WTC11 (cell line): ENCODE data around the gene CAMK1G. TPM values are rescaled to one million over a fixed set of nuclear protein-coding genes. Genes with fewer than 3 reads are reported as not detected.

Experiments used
- ATAC-seq: fragments of 200-7000 bp; cut with Tn5 transposase; 2 replicates; pipeline ENCODE4 v1.10.0; 2021; ENCODE audit warnings: mild to moderate bottlenecking, moderate library complexity
- CTCF ChIA-PET: fragments of 300-600 bp; sonication (Branson Sonifier 250); formaldehyde crosslinking; loops from one replicate; lab custom pipeline; 2021; ENCODE audit warnings: antibody characterized with exemption; lab: Charles Lee
- POLR2A ChIA-PET: fragments of 350-600 bp; sonication (Branson Sonifier 250); formaldehyde crosslinking; loops from one replicate; lab custom pipeline; 2021; ENCODE audit warnings: antibody characterized with exemption; lab: Charles Lee
- DNase-seq: peaks from one replicate; pipeline ENCODE4 v3.0.0; 2021; ENCODE audit warnings: low spot score
- H3K27ac Mint-ChIP-seq: 2 replicates; pipeline ENCODE4 v1.8.0; 2021; ENCODE audit warnings: mixed read lengths
- H3K27me3 Mint-ChIP-seq: 2 replicates; pipeline ENCODE4 v1.8.0; 2021; ENCODE audit warnings: low read depth, mild to moderate bottlenecking, moderate library complexity, mixed read lengths
- H3K36me3 Mint-ChIP-seq: 2 replicates; pipeline ENCODE4 v1.8.0; 2021; ENCODE audit warnings: mixed read lengths
- H3K4me1 Mint-ChIP-seq: 2 replicates; pipeline ENCODE4 v1.8.0; 2022; ENCODE audit warnings: mixed read lengths
- H3K4me3 Mint-ChIP-seq: 2 replicates; pipeline ENCODE4 v1.8.0; 2021; ENCODE audit warnings: mild to moderate bottlenecking, moderate library complexity, mixed read lengths
- H3K9me3 Mint-ChIP-seq: 2 replicates; pipeline ENCODE4 v1.8.0; 2021; ENCODE audit warnings: mixed read lengths
- ATF1 ChIP-seq: sonication (generic); formaldehyde crosslinking; IDR thresholded peaks from 2 replicates; pipeline ENCODE4 v1.8.1; 2023; ENCODE audit warnings: mild to moderate bottlenecking, moderate library complexity, missing genetic modification reagents
- ATF3 ChIP-seq: sonication (generic); formaldehyde crosslinking; conservative IDR thresholded peaks from 2 replicates; pipeline ENCODE4 v1.8.1; 2022; ENCODE audit warnings: mild to moderate bottlenecking, missing genetic modification reagents
- CBFB ChIP-seq: sonication (generic); formaldehyde crosslinking; IDR thresholded peaks from 2 replicates; pipeline ENCODE4 v1.8.1; 2022; ENCODE audit warnings: mild to moderate bottlenecking, low read depth, missing genetic modification reagents
- CDX4 ChIP-seq: fragments of 250-450 bp; sonication (Bioruptor Pico); IDR thresholded peaks from 2 replicates; pipeline ENCODE4 v1.9.0; 2021; ENCODE audit warnings: moderate library complexity, mild to moderate bottlenecking, inconsistent platforms, borderline replicate concordance
- CTCF ChIP-seq: fragments of 200-600 bp; IDR thresholded peaks from 2 replicates; pipeline ENCODE4 v1.8.0; 2022; ENCODE audit warnings: antibody characterized with exemption
- FOXP4 ChIP-seq: sonication (generic); formaldehyde crosslinking; IDR thresholded peaks from 2 replicates; pipeline ENCODE4 v1.8.0; 2022; ENCODE audit warnings: mild to moderate bottlenecking, missing genetic modification reagents
- GRHL2 ChIP-seq: fragments of 250-450 bp; sonication (Bioruptor Pico); IDR thresholded peaks from 2 replicates; pipeline ENCODE4 v1.8.0; 2022; ENCODE audit warnings: mild to moderate bottlenecking, moderate library complexity; ENCODE audit not compliant: insufficient replicate concordance, severe bottlenecking
- HMGA2 ChIP-seq: fragments of 250-450 bp; sonication (Bioruptor Pico); IDR thresholded peaks from 2 replicates; pipeline ENCODE4 v1.4.0; 2021; ENCODE audit warnings: mild to moderate bottlenecking, moderate library complexity
- JAZF1 ChIP-seq: fragments of 250-450 bp; sonication (Bioruptor Pico); IDR thresholded peaks from 2 replicates; pipeline ENCODE4 v1.9.0; 2021; ENCODE audit warnings: moderate library complexity, mild to moderate bottlenecking, inconsistent platforms
- KAT7 ChIP-seq: sonication (generic); formaldehyde crosslinking; IDR thresholded peaks from 2 replicates; pipeline ENCODE4 v1.8.1; 2023; ENCODE audit warnings: missing genetic modification reagents, mild to moderate bottlenecking, borderline replicate concordance
- MAX ChIP-seq: sonication (generic); formaldehyde crosslinking; IDR thresholded peaks from 2 replicates; pipeline ENCODE4 v1.8.0; 2022; ENCODE audit warnings: mild to moderate bottlenecking, missing genetic modification reagents
- MXD4 ChIP-seq: fragments of 250-450 bp; sonication (Bioruptor Pico); IDR thresholded peaks from 2 replicates; pipeline ENCODE4 v1.8.0; 2021; ENCODE audit warnings: mild to moderate bottlenecking, moderate library complexity, borderline replicate concordance
- NFATC4 ChIP-seq: fragments of 250-450 bp; sonication (Bioruptor Pico); IDR thresholded peaks from 2 replicates; pipeline ENCODE4 v1.9.0; 2021; ENCODE audit warnings: mild to moderate bottlenecking
- NR1H2 ChIP-seq: sonication (generic); formaldehyde crosslinking; IDR thresholded peaks from 2 replicates; pipeline ENCODE4 v1.9.0; 2021; ENCODE audit warnings: mild to moderate bottlenecking, moderate library complexity, missing genetic modification reagents
- OVOL2 ChIP-seq: fragments of 250-450 bp; sonication (Bioruptor Pico); IDR thresholded peaks from 2 replicates; pipeline ENCODE4 v1.9.0; 2021; ENCODE audit warnings: mild to moderate bottlenecking, borderline replicate concordance
- RELA ChIP-seq: sonication (generic); formaldehyde crosslinking; IDR thresholded peaks from 2 replicates; pipeline ENCODE4 v1.8.1; 2022; ENCODE audit warnings: missing genetic modification reagents, mild to moderate bottlenecking, borderline replicate concordance
- SMAD4 ChIP-seq: sonication (generic); formaldehyde crosslinking; IDR thresholded peaks from 2 replicates; pipeline ENCODE4 v1.8.0; 2022; ENCODE audit warnings: mild to moderate bottlenecking, missing genetic modification reagents
- TCF7 ChIP-seq: sonication (generic); formaldehyde crosslinking; IDR thresholded peaks from 2 replicates; pipeline ENCODE4 v1.8.0; 2022; ENCODE audit warnings: mild to moderate bottlenecking, low read depth, missing genetic modification reagents, moderate library complexity
- TP53 ChIP-seq: sonication (generic); formaldehyde crosslinking; IDR thresholded peaks from 2 replicates; pipeline ENCODE4 v1.8.1; 2023; ENCODE audit warnings: mild to moderate bottlenecking, missing genetic modification reagents
- USF1 ChIP-seq: sonication (generic); formaldehyde crosslinking; IDR thresholded peaks from 2 replicates; pipeline ENCODE4 v1.8.0; 2022; ENCODE audit warnings: mild to moderate bottlenecking, missing genetic modification reagents
- ZNF219 ChIP-seq: sonication (generic); formaldehyde crosslinking; IDR thresholded peaks from 2 replicates; pipeline ENCODE4 v1.8.0; 2023; ENCODE audit warnings: missing genetic modification reagents, mild to moderate bottlenecking, borderline replicate concordance
- ZNF396 ChIP-seq: fragments of 250-450 bp; sonication (Bioruptor Pico); IDR thresholded peaks from 2 replicates; pipeline ENCODE4 v1.8.0; 2021; ENCODE audit warnings: mild to moderate bottlenecking, moderate library complexity, borderline replicate concordance
- ZNF423 ChIP-seq: fragments of 250-450 bp; sonication (Bioruptor Pico); IDR thresholded peaks from 2 replicates; pipeline ENCODE4 v2.1.2; 2022; ENCODE audit warnings: mild to moderate bottlenecking, moderate library complexity
- ZNF532 ChIP-seq: fragments of 250-450 bp; sonication (Bioruptor Pico); IDR thresholded peaks from 2 replicates; pipeline ENCODE4 v1.9.0; 2021; ENCODE audit warnings: mild to moderate bottlenecking, borderline replicate concordance
- total RNA-seq: library from RNA; stranded (reverse); gene quantifications from 3 replicates; pipeline ENCODE4 v1.2.3, GENCODE V29; 2021

CAMK1G gene
- total RNA-seq, 1 experiment from 2014 or later: 0.28 TPM

- ChIA-PET CTCF (interaction anchor here (0.5 to 5.2 kb wide), 7 partner anchors 8 to 212 kb away, joined by 3 to 76 read pairs (median 4); no protein-coding TSS in a partner anchor), POLR2A (no interaction called here)
- no peaks in the 10 kb centered on the region for H3K36me3 Mint-ChIP-seq
- DNase-seq (no peak), ATAC-seq (no peak)
- H3K4me3 Mint-ChIP-seq: no peak overlapping the region
- H3K27me3 Mint-ChIP-seq: no peaks in the 10 kb centered on the region
- no peaks in the 10 kb centered on the region for H3K9me3 Mint-ChIP-seq
- no peaks in the 10 kb centered on the region for H3K4me1 Mint-ChIP-seq
- no peak overlapping the region for H3K27ac Mint-ChIP-seq
- TF ChIP-seq JAZF1 (CRISPR knock-in tag): no peak
- TF ChIP-seq NR1H2 (CRISPR knock-in tag): no peak
- no peak for TF ChIP-seq SMAD4 (CRISPR knock-in tag)
- no peak for TF ChIP-seq TCF7 (CRISPR knock-in tag)
- TF ChIP-seq ZNF423 (CRISPR knock-in tag): no peak
- no peak for TF ChIP-seq FOXP4
- TF ChIP-seq HMGA2 (CRISPR knock-in tag): no peak
- TF ChIP-seq USF1 (CRISPR knock-in tag): no peak
- TF ChIP-seq GRHL2 (CRISPR knock-in tag): no peak
- TF ChIP-seq NFATC4 (CRISPR knock-in tag): no peak
- TF ChIP-seq MAX (CRISPR knock-in tag): no peak
- TF ChIP-seq ZNF219 (CRISPR knock-in tag): no peak
- TF ChIP-seq CTCF: no peak
- TF ChIP-seq CBFB (CRISPR knock-in tag): no peak
- no peak for TF ChIP-seq ATF1 (CRISPR knock-in tag)
These were observed 10.9 kb downstream of the CAMK1G start for GRCh38 chr1:209594440-209594839.

GRCh38 chr1:209595028-209595427 is 11.5 kb downstream of the CAMK1G start:
- Mint-ChIP-seq H3K27ac (no peak overlapping the region), H3K4me3 (no peak overlapping the region), H3K4me1 (no peaks in the 10 kb centered on the region), H3K27me3 (no peaks in the 10 kb centered on the region), H3K9me3 (no peaks in the 10 kb centered on the region), H3K36me3 (no peaks in the 10 kb centered on the region)
- ChIA-PET POLR2A (no interaction called here), CTCF (interaction anchor here (1.6 to 3.4 kb wide), 3 partner anchors 9 to 32 kb away, joined by 3 to 14 read pairs (median 5); no protein-coding TSS in a partner anchor)
- no peak for DNase-seq
- ATAC-seq: no peak
- TF ChIP-seq OVOL2 (CRISPR knock-in tag) (no peak), ATF3 (CRISPR knock-in tag) (no peak), KAT7 (CRISPR knock-in tag) (no peak), RELA (CRISPR knock-in tag) (no peak), ZNF532 (CRISPR knock-in tag) (no peak), CDX4 (no peak), ZNF396 (CRISPR knock-in tag) (no peak), MXD4 (no peak), CTCF (no peak), TP53 (CRISPR knock-in tag) (no peak)
